ENCODE data around the gene EPB41L4B.

EPB41L4B gene

GRCh38 chr9:109244179-109245132 lies 76.4 kb downstream of the EPB41L4B start:
- Histone ChIP-seq H3K27ac (ENCODE audit: poor library complexity, severe bottlenecking) (no peak overlapping the region), H3K27me3 (ENCODE audit: insufficient read depth, poor library complexity, severe bottlenecking) (no peaks in the 10 kb centered on the region), H3K4me1 (ENCODE audit: insufficient read depth, poor library complexity, severe bottlenecking) (no peaks in the 10 kb centered on the region), H3K36me3 (ENCODE audit: low read depth) (peaks cover 12% of the 10 kb centered on the region), H3K9me3 (ENCODE audit: severe bottlenecking) (no peaks in the 10 kb centered on the region), H3K4me3 (ENCODE audit: severe bottlenecking) (no peak overlapping the region)
- TF ChIP-seq, protein P1, sequence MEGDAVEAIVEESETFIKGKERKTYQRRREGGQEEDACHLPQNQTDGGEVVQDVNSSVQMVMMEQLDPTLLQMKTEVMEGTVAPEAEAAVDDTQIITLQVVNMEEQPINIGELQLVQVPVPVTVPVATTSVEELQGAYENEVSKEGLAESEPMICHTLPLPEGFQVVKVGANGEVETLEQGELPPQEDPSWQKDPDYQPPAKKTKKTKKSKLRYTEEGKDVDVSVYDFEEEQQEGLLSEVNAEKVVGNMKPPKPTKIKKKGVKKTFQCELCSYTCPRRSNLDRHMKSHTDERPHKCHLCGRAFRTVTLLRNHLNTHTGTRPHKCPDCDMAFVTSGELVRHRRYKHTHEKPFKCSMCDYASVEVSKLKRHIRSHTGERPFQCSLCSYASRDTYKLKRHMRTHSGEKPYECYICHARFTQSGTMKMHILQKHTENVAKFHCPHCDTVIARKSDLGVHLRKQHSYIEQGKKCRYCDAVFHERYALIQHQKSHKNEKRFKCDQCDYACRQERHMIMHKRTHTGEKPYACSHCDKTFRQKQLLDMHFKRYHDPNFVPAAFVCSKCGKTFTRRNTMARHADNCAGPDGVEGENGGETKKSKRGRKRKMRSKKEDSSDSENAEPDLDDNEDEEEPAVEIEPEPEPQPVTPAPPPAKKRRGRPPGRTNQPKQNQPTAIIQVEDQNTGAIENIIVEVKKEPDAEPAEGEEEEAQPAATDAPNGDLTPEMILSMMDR (IDR thresholded peaks at IDR 0.05; ENCODE audit: poor library complexity, severe bottlenecking) = peak; percentile 90
- DNase-seq (ENCODE audit: low spot score) = no peak
- ATAC-seq (ENCODE audit: low read depth) = peak; percentile 78

DNA sequence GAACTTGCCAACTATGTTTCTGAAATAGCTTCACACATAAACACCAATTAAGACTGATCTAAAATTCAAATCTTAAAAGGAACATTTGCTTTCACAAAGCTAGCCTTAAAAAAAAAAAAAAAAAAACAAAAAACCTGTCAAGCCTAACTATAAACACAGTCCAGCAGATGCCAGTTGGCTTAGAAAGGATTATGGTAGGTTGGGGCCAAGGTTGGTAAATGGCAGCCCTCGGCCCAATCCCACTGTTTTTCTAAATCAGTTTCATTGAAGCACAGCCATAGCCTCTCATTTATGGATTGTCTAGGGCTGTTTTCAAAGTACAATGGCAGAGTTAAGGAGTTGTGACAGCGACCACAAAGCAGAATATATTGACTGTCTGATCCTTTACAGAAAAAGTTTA lies 78.1 kb downstream of the EPB41L4B start:
- Histone ChIP-seq H3K36me3 (ENCODE audit: low read depth) (peaks cover 16% of the 10 kb centered on the region), H3K4me1 (ENCODE audit: insufficient read depth, poor library complexity, severe bottlenecking) (peaks cover 9% of the 10 kb centered on the region), H3K27ac (ENCODE audit: poor library complexity, severe bottlenecking) (no peak overlapping the region), H3K9me3 (ENCODE audit: severe bottlenecking) (no peaks in the 10 kb centered on the region), H3K4me3 (ENCODE audit: severe bottlenecking) (no peak overlapping the region), H3K27me3 (ENCODE audit: insufficient read depth, poor library complexity, severe bottlenecking) (no peaks in the 10 kb centered on the region)
- TF ChIP-seq, protein P1 (IDR thresholded peaks at IDR 0.05; ENCODE audit: poor library complexity, severe bottlenecking) = no peak
- no peak for ATAC-seq (ENCODE audit: low read depth)
- DNase-seq (ENCODE audit: low spot score) = no peak

DNA sequence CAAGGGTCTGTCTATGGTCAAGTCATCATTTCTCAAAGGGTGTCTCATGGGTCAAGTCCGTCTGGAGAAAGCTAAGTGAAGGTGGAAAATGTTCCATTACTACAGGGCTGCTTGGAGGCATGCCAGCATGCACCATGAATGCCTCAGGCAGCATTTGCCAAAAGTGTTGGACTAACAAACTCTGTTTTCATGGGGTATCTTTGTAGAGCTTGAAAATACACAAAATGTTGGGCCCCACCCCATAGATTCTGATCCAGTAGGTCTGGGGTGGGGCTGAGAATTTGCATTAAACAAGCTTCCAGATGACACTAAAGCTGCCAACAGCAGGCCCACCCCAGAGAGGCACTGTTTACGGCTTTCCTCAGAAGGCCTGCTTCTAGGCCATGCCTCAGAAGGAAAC lies 78.8 kb downstream of the EPB41L4B start:
- no peak overlapping the region for H3K27ac ChIP-seq (ENCODE audit: poor library complexity, severe bottlenecking)

GRCh38 chr9:109241207-109241606 lies 79.7 kb downstream of the EPB41L4B start:
- H3K4me3 ChIP-seq (ENCODE audit: severe bottlenecking) = no peak overlapping the region
- DNase-seq (ENCODE audit: low spot score) = no peak
- no peaks in the 10 kb centered on the region for H3K9me3 ChIP-seq (ENCODE audit: severe bottlenecking)
- no peak overlapping the region for H3K27ac ChIP-seq (ENCODE audit: poor library complexity, severe bottlenecking)
- TF ChIP-seq, protein P1 (IDR thresholded peaks at IDR 0.05; ENCODE audit: poor library complexity, severe bottlenecking) = no peak
- peaks cover 16% of the 10 kb centered on the region for H3K36me3 ChIP-seq (ENCODE audit: low read depth)
- no peaks in the 10 kb centered on the region for H3K27me3 ChIP-seq (ENCODE audit: insufficient read depth, poor library complexity, severe bottlenecking)
- ATAC-seq (ENCODE audit: low read depth) = no peak
- H3K4me1 ChIP-seq (ENCODE audit: insufficient read depth, poor library complexity, severe bottlenecking) = peaks cover 9% of the 10 kb centered on the region

More for the DNA sequence above, 78.8 kb downstream of the EPB41L4B start:
- DNase-seq (ENCODE audit: low spot score) (no peak), ATAC-seq (ENCODE audit: low read depth) (no peak)
- Histone ChIP-seq H3K9me3 (ENCODE audit: severe bottlenecking) (no peaks in the 10 kb centered on the region), H3K27me3 (ENCODE audit: insufficient read depth, poor library complexity, severe bottlenecking) (no peaks in the 10 kb centered on the region), H3K4me3 (ENCODE audit: severe bottlenecking) (no peak overlapping the region), H3K4me1 (ENCODE audit: insufficient read depth, poor library complexity, severe bottlenecking) (peaks cover 9% of the 10 kb centered on the region), H3K36me3 (ENCODE audit: low read depth) (peaks cover 16% of the 10 kb centered on the region)
- TF ChIP-seq, protein P1 (IDR thresholded peaks at IDR 0.05; ENCODE audit: poor library complexity, severe bottlenecking) = no peak

GRCh38 chr9:109239240-109239639 lies 81.6 kb downstream of the EPB41L4B start:
- Histone ChIP-seq H3K4me3 (ENCODE audit: severe bottlenecking) (no peak overlapping the region), H3K36me3 (ENCODE audit: low read depth) (peaks cover 16% of the 10 kb centered on the region), H3K9me3 (ENCODE audit: severe bottlenecking) (no peaks in the 10 kb centered on the region), H3K27me3 (ENCODE audit: insufficient read depth, poor library complexity, severe bottlenecking) (no peaks in the 10 kb centered on the region), H3K27ac (ENCODE audit: poor library complexity, severe bottlenecking) (peak overlapping the region; percentile 15), H3K4me1 (ENCODE audit: insufficient read depth, poor library complexity, severe bottlenecking) (peaks cover 9% of the 10 kb centered on the region)
- DNase-seq (ENCODE audit: low spot score) (no peak), ATAC-seq (ENCODE audit: low read depth) (no peak)
- TF ChIP-seq, protein P1 (IDR thresholded peaks at IDR 0.05; ENCODE audit: poor library complexity, severe bottlenecking) = no peak

Data from RWPE2 (cell line).